HG03159 (cell line): ENCODE measurements around the gene KCNQ1OT1.

Source experiments
- ATAC-seq: cut with Tn5 transposase; IDR thresholded peaks from one replicate; pipeline ENCODE4 v1.9.1; 2021; ENCODE audit warnings: mild to moderate bottlenecking, moderate library complexity; ENCODE audit not compliant: unreplicated experiment

Gene KCNQ1OT1

DNA sequence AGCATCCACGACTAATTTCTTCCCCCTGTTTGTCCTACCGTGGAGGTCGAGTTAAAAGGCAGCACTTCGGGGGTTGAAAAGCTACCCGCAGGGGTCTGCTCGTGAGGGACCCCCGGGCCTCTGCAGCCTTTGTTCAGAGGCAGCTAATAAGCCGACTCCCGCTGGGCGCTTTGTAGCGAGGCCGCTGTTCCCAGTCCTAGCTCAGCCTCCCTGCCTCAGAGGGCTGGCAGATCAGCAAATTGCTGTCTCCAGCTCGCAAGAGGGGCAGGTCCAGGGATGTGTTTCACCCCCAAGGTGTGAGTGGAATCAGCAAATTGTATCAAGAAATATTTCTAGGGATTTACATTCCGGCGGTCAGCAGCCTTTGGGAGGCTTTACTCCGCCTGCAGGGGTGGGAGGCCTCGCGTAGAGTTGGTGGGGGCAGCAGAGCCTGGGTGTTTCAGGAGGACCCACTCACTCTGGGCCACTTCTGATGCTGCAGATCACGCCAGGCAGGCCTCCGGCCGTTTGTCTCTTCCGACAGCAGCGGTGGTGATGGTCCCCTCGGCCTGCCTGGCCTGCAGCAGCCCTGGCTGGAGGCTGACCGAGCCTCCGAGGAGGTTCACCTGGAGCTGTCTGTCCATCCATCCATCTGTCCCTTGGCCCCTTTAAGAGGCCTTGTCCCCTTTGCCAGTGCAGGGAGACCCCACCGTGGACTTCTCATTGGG is 21.6 kb upstream of the KCNQ1OT1 start:
- ATAC-seq = no peak

DNA sequence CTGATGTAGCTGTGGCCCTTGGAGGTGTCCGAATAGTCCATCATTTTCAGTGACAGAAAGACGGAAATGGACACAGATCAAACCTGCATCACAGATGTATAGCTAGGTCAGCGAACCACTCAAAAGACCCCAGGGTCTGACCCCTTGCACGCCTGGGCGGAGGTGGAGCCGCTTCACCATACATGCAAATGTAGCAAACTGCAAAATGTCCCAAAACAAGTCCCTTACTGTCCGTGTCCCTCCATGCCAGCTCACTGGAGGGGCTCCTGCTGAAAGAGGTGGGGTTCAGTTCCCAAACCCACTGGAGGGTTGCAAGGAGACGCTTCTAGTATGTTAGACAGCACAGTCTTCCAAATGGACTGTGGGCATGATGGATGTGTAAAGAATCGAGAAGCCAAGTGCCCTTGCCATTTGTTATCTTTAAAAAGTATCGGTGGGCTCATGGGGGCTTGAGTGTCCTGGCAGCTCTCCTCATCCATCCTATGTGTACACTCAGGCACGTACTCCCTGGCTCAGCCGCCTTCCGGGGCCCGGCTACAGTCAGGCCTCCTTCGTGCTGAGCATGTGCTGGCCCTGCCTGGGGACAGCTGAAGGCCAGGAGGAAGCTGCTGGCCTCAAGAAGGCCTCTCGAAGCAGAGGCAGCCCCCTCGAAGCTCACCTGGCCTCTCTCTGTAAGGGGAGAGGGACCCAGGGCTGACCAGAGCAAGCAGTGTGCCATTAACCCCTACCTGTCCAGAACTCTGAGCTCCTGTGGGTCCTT is 20.2 kb upstream of the KCNQ1OT1 start:
- ATAC-seq = no peak

DNA sequence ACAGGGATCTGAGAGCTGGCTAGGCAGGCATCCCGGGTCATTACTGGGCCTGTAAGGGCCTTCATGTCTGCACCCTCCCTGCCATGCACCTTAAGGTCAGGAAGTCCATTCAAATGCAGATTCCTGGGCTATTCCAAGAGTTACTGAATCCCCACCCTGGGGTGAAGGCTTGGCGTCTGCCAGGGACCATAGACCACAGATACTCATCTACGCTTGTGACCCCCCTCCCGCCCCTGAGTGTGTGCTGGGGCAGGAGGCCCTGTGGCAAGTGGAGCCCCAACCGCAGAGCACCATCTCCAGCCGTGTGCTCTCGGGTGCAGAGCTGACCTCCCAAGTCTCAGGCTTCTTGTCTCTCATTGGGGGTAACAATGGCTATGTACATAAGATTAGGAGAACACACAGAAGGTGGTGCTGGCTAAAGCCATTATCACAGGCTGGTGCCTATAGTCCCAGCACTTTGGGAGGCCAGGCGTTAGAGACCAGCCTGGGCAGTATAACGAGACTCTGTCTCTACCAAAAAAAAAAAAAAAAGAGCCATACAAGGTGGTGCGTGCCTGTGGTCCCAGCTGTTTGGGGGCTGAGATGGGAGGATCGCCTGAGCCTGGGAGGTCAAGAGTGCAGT is 19.1 kb upstream of the KCNQ1OT1 start:
- ATAC-seq = no peak

DNA sequence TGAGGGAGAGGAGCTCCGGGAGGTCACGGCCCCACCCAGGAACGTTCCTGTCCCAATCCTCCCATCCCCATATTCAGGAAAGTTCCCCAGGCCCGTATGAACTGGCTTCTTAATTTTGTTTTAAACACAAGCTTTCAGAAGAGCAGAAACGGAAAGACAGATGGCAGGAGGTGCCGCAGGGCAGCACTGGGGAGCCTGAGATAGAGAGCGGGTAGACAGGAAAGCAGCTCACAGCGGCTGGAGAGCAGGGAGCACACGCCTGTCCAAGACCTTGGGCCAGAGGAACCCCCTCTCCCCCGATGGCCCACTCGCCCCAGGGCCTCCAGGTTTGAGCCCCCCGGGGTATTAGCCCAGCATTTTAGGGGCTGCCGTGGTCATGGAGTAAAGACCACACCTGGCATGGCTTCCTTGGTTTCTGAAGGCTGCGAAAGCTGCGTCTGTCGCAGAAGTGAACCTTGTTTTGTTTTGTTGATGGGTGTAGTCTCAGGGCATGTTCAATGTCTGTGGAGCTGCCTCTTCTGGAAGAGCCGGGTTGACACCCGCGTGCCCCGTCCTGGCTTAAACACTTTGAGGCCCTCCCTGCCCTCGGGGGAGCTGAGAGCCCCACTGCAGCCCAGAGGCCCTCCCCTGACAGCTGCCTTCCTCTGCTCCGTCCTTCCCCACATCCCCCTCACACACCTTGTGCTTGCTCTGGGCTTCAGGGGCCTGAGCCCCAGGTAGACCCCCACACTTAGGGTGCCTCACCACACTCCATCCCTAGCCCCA is 17.9 kb upstream of the KCNQ1OT1 start:
- ATAC-seq = no peak

DNA sequence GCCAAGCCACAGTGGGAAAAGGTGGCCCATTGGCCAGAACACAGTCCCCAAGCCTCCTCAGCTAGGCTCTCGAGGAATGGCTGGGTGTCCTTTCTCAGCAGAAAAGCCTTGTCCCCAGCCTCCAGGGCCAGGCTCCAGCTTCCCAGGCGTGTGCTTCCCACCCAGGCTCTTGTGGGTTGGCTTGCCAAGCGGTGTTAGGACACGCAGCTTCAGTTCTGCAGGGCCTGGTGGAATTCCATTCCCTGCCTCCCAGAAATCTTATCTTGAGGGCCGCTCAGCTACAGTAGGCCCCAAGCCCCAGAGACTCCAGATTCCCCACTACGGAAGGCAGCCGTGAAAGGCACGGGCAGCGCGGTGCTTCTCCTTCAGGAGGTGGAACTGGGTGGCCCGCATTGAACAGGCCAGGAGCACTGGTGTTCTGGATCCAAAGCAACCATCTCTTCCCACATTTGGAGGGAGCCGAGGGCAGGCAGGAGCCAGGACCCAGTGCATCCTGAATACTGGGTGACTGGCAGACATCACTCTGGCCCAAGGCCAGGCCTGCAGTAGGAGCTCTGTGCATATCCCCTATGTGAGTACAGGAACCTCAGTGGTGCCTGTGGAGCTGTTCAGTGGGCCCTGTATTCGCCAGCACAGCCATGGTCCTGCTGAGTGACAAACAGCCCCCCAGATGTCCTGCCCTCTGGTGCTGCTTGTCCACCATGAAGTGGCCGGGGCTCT is 16.7 kb upstream of the KCNQ1OT1 start:
- ATAC-seq = no peak

DNA sequence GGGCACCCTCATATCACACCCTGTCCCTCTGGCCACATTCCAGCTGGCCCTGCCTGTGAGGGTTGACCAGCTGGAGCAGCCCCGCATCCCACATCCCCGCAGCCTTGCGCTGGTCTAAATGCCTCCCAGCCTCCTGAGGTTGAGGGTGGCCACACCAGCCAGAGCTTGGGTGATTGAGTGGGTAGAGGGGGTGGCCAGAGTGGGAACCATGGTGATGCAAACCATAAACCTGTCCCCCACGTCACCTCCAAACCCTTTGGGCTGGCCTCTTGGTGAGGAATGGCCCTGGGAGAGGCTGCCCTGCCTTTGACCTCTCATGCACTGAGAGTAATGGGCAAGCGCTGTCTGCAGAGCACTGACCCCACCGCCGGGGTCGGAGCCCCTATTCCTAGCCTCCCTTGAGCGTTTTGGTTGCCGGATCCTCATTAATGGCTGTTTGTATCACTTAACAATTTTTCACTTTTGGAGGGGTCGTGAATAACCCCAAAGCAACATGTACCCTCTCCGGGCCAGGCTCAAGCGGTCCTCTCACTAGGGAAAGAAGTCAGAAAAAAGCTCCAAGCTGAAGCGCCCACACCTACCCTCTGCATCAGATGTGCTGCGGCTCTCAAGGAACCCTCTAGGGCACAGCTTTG is 16.0 kb upstream of the KCNQ1OT1 start:
- ATAC-seq = no peak

DNA sequence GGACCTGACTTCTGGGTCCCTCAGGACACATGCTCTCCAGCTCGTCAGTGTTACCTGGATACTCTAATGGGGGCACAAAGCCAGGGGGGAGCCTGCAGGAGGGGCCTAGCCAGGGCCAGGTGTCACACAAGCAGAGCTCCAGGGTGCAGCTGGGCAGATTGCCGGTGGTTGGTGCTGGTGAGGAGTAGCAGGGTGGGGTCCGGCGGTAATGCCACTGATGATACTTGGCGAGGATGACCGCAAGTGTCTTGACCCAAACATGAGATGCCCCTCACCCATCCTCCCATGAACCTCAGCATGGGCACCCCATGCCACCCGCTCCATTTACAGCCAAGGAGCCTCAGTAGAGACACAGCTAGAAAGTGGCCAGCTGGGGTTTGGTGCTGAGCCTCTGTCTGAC is 15.1 kb upstream of the KCNQ1OT1 start:
- ATAC-seq = no peak

DNA sequence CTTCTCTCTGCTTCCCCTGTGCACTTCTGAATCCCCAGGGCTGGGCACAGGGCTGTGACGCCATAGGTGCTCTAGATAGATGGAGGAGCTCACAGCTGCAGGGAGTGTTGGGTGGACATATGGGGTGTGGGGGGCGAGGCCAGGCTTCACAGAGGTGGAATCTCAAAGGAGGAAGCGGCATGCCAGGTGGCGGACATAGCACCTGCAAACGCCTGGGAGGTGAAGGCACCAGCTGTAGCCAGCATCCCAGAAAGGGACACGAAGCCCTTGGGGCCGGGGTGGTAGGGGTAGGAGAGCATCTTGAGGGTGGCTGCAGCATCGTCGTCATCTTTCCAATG is 14.6 kb upstream of the KCNQ1OT1 start:
- ATAC-seq = no peak

DNA sequence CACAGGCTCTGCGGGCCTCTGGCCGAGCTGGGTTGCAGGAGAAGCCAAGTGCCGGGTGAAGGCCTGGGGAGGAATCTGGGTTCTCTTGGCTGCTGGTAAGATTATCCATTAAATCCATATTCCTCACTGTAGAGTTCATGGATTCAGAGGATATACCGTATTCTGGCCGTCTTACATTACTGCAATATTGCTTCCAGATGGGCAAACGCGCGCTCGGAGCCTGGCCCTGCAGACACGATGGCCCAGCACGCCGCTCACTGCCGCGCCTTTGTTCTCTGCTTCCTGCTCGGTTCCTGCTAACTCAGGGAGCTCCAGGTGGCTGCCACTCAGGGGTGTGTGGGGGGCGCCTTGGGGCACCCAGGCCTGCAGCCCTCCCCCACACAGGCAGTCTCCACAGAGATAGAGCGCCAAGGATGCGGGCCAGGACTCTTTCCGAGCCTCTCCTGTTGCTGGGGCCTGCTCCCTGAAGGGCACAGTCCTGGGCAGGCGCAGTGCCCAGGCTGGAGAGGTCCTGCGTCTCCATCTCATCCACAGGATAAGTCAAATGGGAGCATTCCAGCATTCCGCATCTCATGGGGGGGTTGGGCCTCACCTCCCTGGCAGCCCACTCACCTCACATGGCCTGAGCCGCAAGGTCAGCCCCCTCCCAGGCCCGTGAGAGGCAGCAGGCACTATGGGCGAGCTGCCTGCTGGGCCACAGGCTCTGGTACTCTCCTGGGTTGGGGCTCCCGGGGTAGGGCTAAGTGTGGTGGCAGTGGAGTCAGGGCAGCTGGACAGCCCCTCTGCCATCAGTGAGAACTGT is 14.1 kb upstream of the KCNQ1OT1 start:
- ATAC-seq = no peak

DNA sequence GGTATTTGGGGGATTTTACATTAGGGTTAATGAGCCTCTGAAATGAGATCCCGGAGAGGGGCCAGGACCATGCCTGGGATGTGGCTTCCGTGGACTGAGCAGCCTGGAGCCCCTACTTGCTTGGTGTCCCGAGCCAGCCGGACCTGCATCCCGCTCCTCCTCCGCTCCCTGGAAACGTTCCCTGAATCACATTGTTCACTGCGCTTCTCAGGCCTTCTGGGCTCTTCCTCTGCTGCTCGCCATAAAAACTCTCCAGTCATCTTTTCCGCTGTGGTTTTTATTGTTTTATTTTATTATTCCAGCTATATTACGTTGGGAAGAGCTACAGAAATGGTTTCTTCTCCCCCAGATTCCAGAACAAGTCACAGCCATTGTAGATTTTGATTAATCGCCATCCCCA is 13.3 kb upstream of the KCNQ1OT1 start:
- ATAC-seq = no peak

DNA sequence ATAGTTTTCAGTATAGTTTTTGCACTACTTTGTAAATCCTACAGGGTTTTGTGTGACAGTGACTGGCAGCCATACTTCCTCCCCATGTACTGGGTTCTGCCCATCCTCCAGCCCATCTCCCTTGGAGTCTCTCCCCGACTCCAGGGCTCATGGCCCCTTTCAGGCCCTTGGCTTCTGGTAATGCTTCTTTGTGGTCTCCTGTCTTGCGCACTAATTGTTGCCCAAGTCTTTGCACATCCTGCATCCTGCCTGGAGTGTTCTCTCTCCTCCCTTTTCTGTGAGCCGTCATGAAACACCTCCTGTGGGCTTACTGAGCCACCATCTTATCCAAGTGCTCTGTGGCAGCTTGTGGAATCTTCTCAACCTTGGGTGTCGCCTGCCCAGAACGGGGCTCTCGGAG is 11.4 kb upstream of the KCNQ1OT1 start:
- ATAC-seq = no peak

DNA sequence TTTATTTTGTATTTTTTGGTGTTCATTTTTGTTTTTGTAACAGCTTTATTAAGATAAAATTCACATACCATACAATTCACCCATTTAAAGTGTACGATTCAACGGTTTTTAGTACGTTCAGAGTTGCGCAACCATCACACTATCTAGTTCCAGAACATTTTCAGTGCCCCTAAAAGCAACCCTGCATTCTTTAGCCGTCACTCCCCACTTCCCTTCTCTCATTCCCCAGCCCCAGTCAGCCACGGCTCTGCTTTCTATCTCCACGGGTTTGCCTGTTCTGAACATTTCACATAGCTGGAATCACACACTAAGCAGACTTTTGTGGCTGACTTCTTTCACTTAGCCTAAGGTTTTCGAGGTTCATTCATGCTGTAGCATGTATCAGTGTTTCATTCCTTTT is 9.6 kb upstream of the KCNQ1OT1 start:
- no peak for ATAC-seq

DNA sequence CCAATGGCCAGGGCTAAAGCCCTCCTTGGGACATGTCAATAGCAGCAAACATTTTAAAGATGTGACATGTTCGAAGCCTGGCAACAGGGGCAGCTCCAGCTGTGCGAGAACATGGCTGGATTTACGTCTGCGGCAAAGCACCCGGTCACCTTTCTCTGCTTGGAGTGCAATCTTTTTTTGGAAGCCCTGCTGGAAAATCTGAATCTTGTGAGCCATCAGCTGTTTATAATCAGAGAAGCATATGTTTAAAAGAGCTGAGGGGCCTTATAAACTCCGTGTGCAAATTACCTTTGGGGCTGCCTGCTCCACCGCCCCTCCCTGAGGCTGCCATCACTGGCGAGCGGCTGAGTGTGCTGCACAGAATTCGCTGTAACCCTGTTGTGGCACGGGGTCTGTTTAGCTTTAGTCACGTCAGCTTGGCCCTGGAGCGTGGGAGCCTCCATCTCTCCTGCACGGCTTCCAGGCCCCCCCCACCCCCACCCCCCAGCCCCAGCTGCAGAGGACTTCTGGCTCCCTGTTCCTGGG is 9.0 kb upstream of the KCNQ1OT1 start:
- ATAC-seq = no peak

DNA sequence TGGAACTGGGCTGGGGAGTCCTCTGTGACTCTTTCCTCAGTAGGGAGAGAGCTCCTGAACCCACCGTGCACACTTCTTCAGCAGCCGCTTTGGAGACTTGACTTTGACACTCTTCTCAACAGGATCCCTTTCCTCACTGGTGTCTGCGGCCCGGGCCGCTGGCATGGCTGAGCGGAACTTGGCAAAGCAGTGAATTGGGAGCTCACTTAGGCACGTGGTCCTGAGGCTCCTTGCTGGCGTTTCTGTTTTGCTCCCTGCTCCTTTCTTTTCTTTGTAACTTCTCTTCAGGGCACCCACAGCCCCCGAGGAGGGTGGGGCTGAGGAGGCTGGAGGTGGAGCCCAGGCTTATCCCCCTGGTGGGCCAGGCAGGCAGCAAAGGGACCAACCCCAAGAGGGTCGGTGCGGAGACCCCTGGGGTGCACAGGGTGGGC is 8.4 kb upstream of the KCNQ1OT1 start:
- ATAC-seq = no peak

DNA sequence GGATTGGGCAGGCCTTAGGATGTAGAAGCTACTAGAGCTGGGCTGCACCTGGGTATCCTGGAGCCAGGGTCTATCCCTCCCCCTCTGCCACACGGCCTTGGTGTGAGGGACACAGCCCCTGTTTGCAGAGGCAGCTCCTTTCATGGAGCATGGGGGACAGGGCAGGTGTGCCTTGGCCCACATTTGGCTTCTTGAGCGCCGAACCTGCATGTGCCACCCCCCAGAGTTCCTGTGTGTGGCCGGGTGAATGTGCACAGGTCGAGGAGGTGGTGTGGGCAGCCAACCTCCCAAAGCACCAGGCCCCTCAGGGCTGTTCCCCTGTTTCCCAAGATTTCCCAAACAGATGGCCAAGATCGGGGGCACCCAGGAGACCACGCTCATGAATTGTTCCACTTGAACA is 7.9 kb upstream of the KCNQ1OT1 start:
- ATAC-seq = no peak

DNA sequence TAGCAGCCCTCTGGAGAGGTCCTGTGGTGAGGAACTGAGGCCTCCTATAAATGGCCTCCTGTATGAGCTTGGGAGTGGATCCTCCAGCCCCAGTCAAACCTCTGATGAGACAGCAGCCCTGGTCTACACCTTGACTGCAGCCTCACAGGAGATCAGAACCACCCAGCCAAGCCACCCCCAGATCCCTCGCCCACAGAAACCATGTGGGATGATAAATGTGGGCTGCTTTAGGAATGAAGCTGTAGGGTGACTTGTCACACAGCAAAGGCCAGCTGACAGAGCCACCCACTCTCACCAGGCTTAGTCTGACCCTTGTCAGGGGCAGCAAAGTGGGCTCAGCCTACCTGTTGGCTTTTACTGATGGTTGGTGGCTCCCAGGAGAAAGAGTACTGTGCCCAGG is 6.5 kb upstream of the KCNQ1OT1 start:
- ATAC-seq = no peak

DNA sequence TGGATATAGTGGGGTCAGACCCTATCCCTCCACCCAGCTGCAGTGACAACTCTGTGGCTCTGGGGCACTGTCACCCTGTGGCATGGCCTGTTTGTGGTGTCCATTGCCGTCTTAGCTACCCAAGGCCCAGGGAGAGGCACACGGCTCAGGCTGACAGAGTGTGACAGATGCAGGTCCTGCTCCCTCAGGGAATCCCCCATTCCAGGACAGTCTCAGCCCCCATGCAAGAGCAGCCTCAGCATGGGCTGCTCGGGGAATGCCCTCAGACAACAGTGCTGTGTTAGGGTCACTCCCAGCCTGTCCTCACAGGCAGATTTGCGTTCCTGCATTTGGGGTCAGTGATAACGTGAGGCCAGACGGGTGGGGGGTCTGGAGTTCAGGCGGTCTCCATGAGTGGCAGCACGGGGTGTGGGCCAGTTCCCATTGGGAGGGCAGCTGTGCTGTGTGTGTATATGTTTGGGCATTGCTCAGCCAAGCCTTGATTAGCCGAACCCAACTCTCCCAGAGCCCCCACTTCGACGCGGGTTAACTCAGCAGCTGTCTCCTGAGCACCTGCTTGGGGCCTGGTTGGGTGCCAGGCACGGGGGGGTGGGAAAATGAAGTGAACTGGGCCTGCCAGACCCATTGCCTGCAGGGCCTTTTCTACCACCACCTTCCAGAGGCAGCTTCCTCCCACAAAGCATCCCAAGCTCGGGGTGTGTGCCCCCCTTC is 5.3 kb upstream of the KCNQ1OT1 start:
- no peak for ATAC-seq

DNA sequence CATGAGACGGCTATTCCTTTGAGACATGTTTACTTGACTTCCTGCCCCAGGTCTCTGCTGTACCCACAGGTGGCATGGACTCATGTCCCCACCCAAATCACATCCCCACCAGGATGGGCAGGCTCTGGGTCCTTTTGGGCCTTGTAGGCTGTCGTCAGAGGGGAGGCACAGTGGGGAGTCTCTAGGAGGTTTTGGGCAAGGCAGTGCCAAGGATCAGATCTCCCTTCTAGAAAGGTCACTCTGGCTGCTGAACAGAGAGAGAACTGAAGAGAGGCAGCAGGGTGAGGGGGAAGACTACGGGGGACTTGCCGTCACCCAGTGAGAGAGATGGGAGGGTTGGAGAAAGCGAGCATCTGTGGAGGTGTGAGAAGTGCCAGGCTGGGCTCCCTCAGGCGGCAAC is 4.6 kb upstream of the KCNQ1OT1 start:
- ATAC-seq = no peak
